GM18499 (cell line): Measurements from ENCODE around the gene TWIST2.

Source experiments
- ATAC-seq: cut with Tn5 transposase; IDR thresholded peaks from one replicate; pipeline ENCODE4 v1.9.1; 2021; ENCODE audit warnings: moderate number of reproducible peaks; ENCODE audit not compliant: insufficient read depth, unreplicated experiment

The TWIST2 gene

GRCh38 chr2:238835726-238836301 is 12.1 kb upstream of the TWIST2 start:
- ATAC-seq: no peak

- no peak for ATAC-seq
Observed at GRCh38 chr2:238838786-238839327, 9.0 kb upstream of the TWIST2 start.

DNA sequence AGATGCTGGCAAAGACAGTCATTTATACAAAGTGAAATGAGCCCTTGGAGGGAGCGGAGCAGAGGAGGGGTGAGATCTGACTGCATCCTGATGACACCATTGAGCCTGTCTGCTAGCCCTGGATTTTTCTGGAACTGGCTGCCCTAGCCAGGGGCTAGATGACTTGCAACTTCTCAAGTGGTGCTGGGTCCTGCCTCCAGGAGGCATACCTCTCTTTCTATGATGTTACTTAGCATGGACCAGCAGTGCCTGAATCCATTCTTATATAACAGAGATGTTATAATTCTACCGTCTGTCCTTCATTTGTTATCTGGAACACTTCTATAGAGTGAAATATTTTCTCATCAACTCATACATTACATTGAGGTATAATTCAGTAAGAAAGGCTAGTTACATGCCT is 8.5 kb upstream of the TWIST2 start:
- ATAC-seq: no peak

GRCh38 chr2:238841542-238842164 is 6.2 kb upstream of the TWIST2 start:
- no peak for ATAC-seq

GRCh38 chr2:238843476-238843875 is 4.4 kb upstream of the TWIST2 start:
- ATAC-seq: no peak

DNA sequence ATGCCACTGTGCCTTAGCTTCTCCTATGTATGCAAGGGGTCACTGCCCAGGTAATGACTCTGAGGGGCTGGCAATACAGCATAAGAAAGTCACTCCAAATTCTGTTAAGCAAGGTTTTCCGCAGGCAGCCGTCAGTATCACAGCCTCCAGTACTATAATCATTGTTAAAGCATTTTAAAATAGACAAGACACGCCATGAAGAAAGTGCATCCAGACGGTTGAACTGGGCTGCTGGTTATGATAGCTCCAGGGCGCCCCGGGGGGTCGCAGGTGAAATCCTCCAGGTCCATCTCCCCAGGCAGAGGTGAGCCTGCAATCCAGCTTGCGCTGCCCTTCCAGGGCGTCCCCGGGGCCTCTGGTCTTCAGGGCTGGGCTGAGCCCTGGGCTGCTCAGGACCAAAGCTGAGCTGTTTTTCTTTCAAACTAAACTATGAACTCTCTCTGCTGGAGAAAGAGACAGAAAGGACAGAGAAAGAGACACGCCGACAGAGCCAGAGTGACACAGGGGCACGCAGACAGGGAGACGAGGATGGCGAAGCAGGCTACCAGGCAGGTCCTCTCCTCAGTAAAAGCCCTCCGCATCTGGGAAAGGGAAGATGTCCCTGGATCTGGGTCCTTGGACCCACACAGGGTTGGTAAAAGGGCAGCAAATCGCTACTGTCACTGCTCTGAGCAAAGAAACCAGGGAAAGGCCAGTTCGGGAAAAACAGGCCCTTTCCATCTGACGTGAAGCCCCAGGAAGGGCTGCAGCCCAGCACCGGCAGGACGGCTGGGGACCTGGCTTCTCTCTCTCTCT is 2.1 kb upstream of the TWIST2 start:
- ATAC-seq: no peak

DNA sequence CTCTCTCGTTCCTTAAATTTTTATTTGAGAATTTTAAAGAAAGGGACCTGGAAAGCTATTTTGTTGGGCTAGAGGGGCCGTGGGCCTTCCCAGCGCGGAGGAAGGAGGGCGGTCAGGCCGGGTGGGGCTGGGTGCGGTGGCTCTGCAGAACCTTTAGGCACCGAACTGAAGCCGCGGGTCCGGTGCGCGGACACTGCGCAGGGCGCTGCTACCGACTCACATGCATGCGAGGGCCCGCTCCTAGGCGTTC is 1.6 kb upstream of the TWIST2 start:
- ATAC-seq: no peak

DNA sequence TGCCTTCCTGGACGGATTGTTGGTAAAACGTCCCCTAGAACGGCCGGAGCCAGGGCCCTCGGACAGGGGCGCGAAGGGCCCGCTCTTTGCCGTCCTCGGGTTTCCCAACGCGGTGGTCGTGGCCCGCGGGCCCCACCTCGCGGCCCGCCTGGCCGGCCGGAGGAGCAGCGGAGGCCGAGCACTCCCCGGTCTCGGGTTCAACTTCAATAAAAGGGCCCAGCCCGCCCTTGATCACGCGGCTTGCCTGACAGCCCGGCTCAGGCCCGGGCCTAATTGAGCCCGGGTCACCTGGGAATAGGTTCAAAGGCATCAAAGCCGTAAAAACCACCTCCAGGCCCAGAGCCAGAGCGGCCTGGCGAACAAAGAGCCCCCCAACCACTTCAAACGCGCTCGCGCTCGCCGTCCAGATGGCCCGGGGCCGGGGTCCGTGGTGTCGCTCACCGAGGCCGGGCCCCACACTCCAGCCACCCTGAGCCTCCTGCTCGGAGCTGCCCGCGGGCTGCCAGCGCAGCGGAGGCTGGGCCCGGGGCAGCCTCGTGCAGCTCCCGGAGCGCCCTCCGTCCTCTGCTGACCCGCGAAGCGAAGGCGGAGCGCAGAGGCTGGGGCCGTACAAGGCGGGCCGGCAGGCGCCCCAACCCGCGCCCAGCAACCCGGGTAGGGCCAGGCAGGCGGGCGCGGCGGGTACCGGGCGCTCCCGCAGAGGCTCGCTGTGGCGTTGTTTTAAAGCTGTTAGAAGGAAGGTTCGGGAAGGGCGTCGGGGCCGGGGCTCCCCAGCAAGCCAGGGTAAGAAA is 1.1 kb upstream of the TWIST2 start:
- no peak for ATAC-seq

DNA sequence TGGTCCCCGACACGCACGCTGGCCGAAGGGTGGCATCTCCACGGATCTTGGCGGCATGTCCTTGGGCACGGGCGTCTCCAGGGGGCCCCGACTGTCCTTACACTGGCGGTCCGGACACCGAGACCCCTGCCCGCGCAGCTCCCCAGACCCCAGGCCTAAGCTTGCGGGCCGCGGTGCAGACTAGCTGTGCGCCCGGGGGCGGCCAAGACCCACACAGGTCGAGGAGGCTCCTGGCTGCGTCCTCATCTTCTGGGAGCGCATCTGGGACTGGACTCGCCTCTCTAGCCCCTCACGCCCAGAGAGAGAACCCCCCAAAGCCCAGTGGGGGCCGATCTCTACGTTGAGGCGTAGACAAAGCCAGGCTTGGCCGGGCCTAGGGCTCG is 475 bp upstream of the TWIST2 start:
- no peak for ATAC-seq

- ATAC-seq: no peak
Observed at GRCh38 chr2:238848691-238848975, 748 bp downstream of the TWIST2 start.

GRCh38 chr2:238848976-238849853 is 1.3 kb downstream of the TWIST2 start:
- no peak for ATAC-seq

DNA sequence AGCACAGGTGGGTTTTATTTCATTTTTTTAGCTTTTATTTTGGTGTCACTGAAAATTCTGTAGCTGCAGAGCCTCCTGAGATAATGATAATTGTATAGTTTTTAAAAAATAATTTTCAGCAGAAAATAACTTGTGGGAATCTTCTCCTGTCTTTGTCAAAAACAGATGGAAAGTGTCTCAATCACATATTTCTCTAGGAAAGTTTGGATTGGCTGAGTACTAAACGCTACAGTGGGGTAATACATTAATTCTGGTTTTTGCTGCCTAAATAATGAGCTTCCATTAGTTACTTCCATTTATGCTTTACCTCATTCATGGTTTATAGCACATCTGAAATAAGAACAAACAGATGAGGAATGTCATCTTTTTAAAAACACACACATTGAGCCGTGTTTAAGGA is 2.2 kb downstream of the TWIST2 start:
- ATAC-seq: no peak

- no peak for ATAC-seq
Observed at GRCh38 chr2:238851026-238851425, 3.1 kb downstream of the TWIST2 start.

DNA sequence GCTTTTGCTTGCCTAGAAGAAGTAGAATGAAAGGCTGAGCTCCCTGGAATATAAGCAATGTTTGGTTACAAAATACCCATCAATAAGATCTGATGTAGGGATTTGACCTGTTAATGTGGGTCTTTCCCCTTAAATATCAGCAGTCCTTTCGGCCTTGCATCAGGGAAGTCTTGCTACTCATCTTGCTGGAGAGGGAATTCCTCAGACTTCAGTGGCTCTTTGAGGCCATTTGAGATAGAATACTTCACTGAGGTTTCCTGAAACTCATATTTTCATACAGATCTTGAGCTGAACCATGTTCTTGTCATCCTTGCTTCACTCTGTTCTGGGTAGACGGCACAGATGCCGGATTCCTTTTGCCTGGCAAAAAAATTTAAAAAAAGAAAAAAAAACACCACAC is 3.9 kb downstream of the TWIST2 start:
- no peak for ATAC-seq

- ATAC-seq: no peak
Observed at GRCh38 chr2:238852206-238852869, 4.5 kb downstream of the TWIST2 start.

DNA sequence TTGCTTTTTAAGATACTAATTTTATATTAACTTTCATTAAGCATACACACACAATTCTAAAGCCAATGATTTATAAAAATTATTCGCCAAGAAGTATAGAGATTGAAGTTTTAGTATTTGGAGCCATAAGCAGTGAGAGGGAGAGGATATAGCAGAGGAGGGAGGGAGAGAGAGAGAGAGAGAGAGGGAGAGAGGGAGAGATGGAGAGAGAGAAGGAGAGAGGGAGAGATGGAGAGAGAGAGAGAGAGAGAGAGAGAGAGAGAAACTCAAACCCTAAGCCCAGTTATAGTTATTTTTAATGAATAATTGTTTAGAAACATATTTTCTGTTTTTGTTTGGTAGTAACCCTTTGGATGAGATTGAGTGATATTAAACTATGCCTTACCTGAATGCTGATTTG is 5.3 kb downstream of the TWIST2 start:
- no peak for ATAC-seq

GRCh38 chr2:238853721-238854120 is 5.8 kb downstream of the TWIST2 start:
- no peak for ATAC-seq

- no peak for ATAC-seq
Observed at GRCh38 chr2:238854246-238854645, 6.4 kb downstream of the TWIST2 start.

- no peak for ATAC-seq
Observed at GRCh38 chr2:238854699-238855229, 6.9 kb downstream of the TWIST2 start.
